Endodermal cell (in vitro differentiated cells): Measurements from ENCODE around the gene VWA3A. TPM values are rescaled to one million over a fixed set of nuclear protein-coding genes. Genes with fewer than 3 reads are reported as not detected.
"Not testable (repeated sequence)": the region's sequence is repeated elsewhere in the genome, so short reads cannot be mapped to it uniquely, and the experiment has no call there.

ENCODE experiments used
- DNase-seq: peaks from one replicate; pipeline ENCODE4 v3.0.0-alpha.2; 2017
- H3K27ac ChIP-seq: 2 replicates; pipeline ENCODE4 v1.5.1; 2013; ENCODE audit warnings: mild to moderate bottlenecking, low read depth, low read length, moderate library complexity
- H3K27me3 ChIP-seq: 2 replicates; pipeline ENCODE4 v1.6.1; 2013; ENCODE audit warnings: mild to moderate bottlenecking, low read length, moderate library complexity; ENCODE audit not compliant: insufficient read depth, control insufficient read depth, poor library complexity, severe bottlenecking
- H3K36me3 ChIP-seq: 2 replicates; pipeline ENCODE4 v1.7.0; 2013; ENCODE audit warnings: mild to moderate bottlenecking, low read length, moderate library complexity; ENCODE audit not compliant: control insufficient read depth, insufficient read depth
- H3K4me1 ChIP-seq: one replicate; pipeline ENCODE4 v1.7.0; 2013; ENCODE audit warnings: low read length; ENCODE audit not compliant: control insufficient read depth, insufficient read depth
- H3K4me3 ChIP-seq: 2 replicates; pipeline ENCODE4 v1.5.1; 2013; ENCODE audit warnings: mild to moderate bottlenecking, low read length, moderate library complexity
- H3K9ac ChIP-seq: 2 replicates; pipeline ENCODE4 v1.6.1; 2013; ENCODE audit warnings: mild to moderate bottlenecking, low read length, moderate library complexity; ENCODE audit not compliant: poor library complexity, severe bottlenecking; ENCODE audit errors: extremely low read depth
- H3K9me3 ChIP-seq: 2 replicates; pipeline ENCODE4 v1.6.1; 2013; ENCODE audit warnings: mild to moderate bottlenecking, low read length, moderate library complexity; ENCODE audit not compliant: control insufficient read depth
- H3K27ac Mint-ChIP-seq: 2 replicates; pipeline ENCODE4 v1.8.0; 2020; ENCODE audit warnings: mixed read lengths
- H3K27me3 Mint-ChIP-seq: 2 replicates; pipeline ENCODE4 v1.8.0; 2021; ENCODE audit warnings: mild to moderate bottlenecking, mixed read lengths; ENCODE audit not compliant: insufficient read depth
- H3K36me3 Mint-ChIP-seq: 2 replicates; pipeline ENCODE4 v1.8.0; 2020; ENCODE audit warnings: low read depth, mixed read lengths
- H3K4me1 Mint-ChIP-seq: 2 replicates; pipeline ENCODE4 v1.8.0; 2020; ENCODE audit warnings: mixed read lengths
- H3K4me3 Mint-ChIP-seq: 2 replicates; pipeline ENCODE4 v1.8.0; 2020; ENCODE audit warnings: mild to moderate bottlenecking, moderate library complexity, mixed read lengths
- H3K9me3 Mint-ChIP-seq: 2 replicates; pipeline ENCODE4 v1.8.0; 2020; ENCODE audit warnings: mild to moderate bottlenecking, mixed read lengths
- WGBS, 2 experiments: methylation state at CpG; one replicate each; pipeline versions ENCODE4 v1.1.5 to v1.1.7; 2013; ENCODE audit warnings: missing lambda C conversion rate in 2 of 2, mixed read lengths in 1 of 2; ENCODE audit not compliant: insufficient coverage in 1 of 2, insufficient read length in 1 of 2; 5-methylcytosine and 5-hydroxymethylcytosine counted together
- total RNA-seq, 2 donors: library from RNA; stranded (reverse); fragmentation: NEBNext Ultra II Directional in 1 of 2; extraction: Animal tissue kit (Norgen Biotek cat#: 25700) in 1 of 2; gene quantifications; 2 replicates in 1 of 2; 3 replicates in 1 of 2; pipeline ENCODE4 v1.2.1, GENCODE V29; 2021
- TF ChIP-seq, protein P1 (sequence below): fragments of 200-600 bp; sonication (generic); conservative IDR thresholded peaks from 2 replicates; pipeline ENCODE4 v1.5.0; 2021; ENCODE audit warnings: antibody characterized with exemption, mild to moderate bottlenecking

VWA3A gene
- total RNA-seq, 2 donors from 2014 or later: 0.18 to 0.40 TPM

DNA sequence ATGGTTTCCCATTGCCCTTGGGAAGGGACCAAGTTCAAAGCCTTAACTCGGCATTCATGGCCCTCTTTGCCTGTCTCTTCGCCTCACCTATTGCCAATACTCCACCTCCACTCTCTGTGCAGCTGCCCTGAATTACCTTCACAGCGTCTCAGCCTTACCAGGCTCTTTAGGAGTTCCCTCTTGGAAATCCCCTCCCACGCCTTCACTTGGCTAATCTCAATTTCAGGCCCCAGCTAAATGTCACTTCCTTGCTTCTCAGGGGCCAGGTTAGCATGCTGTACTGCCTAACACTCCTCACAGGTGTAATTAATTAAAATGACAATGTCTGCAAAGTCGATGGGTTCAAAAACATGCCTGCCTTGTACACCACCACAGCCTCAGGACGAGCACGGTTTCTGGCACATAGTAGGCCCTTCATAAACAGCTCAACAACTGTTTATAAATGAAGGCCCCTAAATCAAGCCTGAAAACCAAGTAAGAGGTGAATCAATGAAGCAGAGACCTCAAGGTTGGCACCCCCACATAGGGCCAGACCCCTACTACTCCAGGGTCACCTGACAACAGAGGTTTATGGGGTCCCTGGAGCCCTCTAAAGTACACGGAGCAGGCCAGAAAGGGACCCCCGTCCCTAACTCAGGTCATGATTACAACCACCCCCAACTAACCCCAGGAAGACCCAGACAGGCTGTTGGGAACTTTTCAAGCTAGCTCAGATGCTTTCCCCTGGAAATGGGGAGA lies 102.5 kb downstream of the VWA3A start:
- 86 to 91% methylated on average over 7 to 9 of the region's 9 CpGs for WGBS, 2 experiments
- Mint-ChIP-seq H3K36me3 (no peaks in the 10 kb centered on the region), H3K9me3 (no peaks in the 10 kb centered on the region), H3K27ac (peak overlapping the region; percentile 60), H3K27me3 (peaks cover 2% of the 10 kb centered on the region), H3K4me3 (no peak overlapping the region), H3K4me1 (peaks cover 10% of the 10 kb centered on the region)
- TF ChIP-seq, protein P1, sequence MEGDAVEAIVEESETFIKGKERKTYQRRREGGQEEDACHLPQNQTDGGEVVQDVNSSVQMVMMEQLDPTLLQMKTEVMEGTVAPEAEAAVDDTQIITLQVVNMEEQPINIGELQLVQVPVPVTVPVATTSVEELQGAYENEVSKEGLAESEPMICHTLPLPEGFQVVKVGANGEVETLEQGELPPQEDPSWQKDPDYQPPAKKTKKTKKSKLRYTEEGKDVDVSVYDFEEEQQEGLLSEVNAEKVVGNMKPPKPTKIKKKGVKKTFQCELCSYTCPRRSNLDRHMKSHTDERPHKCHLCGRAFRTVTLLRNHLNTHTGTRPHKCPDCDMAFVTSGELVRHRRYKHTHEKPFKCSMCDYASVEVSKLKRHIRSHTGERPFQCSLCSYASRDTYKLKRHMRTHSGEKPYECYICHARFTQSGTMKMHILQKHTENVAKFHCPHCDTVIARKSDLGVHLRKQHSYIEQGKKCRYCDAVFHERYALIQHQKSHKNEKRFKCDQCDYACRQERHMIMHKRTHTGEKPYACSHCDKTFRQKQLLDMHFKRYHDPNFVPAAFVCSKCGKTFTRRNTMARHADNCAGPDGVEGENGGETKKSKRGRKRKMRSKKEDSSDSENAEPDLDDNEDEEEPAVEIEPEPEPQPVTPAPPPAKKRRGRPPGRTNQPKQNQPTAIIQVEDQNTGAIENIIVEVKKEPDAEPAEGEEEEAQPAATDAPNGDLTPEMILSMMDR: no peak
- no peak overlapping the region for H3K27ac ChIP-seq
- H3K27me3 ChIP-seq: peaks cover under 1% of the 10 kb centered on the region
- no peak for DNase-seq
- no peaks in the 10 kb centered on the region for H3K4me1 ChIP-seq
- H3K9ac ChIP-seq: no peak overlapping the region
- no peaks in the 10 kb centered on the region for H3K36me3 ChIP-seq
- H3K9me3 ChIP-seq: no peaks in the 10 kb centered on the region
- no peak overlapping the region for H3K4me3 ChIP-seq

DNA sequence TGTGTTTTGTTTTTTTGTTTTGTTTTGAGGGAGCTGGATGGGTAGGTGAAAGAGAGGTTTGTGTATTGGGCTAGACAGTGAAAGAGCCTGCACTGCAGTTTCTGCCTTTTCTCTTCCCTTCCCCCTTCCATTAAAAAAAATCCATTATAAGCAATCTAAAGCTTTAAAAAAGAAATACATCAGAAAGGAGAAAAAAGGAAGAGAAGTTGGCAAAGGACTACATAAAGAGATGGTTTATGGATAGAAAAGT lies 103.0 kb downstream of the VWA3A start:
- Histone ChIP-seq H3K9me3 (no peaks in the 10 kb centered on the region), H3K36me3 (no peaks in the 10 kb centered on the region), H3K27me3 (no peaks in the 10 kb centered on the region), H3K9ac (no peak overlapping the region), H3K4me1 (no peaks in the 10 kb centered on the region), H3K27ac (no peak overlapping the region), H3K4me3 (no peak overlapping the region)
- peaks cover 2% of the 10 kb centered on the region for H3K27me3 Mint-ChIP-seq
- H3K4me1 Mint-ChIP-seq: peaks cover 10% of the 10 kb centered on the region
- TF ChIP-seq, protein P1: no peak
- peak overlapping the region; percentile 78 for H3K4me3 Mint-ChIP-seq
- H3K36me3 Mint-ChIP-seq: no peaks in the 10 kb centered on the region
- DNase-seq: no peak
- H3K27ac Mint-ChIP-seq: peak overlapping the region; percentile 78
- no peaks in the 10 kb centered on the region for H3K9me3 Mint-ChIP-seq

DNA sequence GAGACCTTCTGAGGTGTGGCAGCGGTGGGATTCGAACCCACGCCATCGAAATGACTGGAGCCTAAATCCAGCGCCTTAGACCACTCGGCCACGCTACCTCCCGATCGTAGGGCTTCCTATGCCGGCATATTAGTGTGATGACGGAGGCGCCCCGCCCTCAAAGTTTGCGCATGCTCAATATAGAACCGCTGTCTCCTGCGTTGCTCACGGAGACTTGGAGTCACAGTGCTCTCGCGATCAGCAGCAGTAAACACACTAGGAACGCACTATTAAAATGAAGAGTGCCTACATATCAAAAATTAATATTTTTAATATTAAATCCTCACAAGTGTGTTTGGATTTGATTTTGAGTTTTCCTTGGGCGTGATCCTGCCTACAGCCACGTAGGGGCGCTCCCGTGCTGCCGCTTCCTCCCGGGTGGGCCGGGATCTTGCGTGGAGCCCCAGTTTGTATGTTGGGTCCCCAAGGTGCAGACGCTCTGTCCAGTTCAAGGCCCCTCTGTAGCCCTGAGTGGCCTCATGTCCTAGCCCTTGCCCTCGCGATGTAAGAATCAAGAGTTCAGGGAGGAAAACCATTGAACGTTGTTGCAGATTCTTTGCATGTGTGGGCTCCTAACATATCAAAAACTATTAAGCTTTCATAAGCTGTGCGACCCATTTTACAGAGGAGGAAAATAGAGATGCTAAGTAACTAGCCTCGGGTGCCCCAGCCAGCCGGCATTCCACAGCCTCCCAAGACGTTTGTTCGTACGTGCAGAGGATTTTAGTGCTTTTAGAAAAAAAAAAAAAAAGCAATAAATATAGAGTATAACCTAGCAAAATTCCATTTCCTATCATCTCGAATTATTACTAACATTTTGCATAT lies 103.6 kb downstream of the VWA3A start:
- H3K36me3 Mint-ChIP-seq: no peaks in the 10 kb centered on the region
- peak overlapping the region; percentile 78 for H3K4me3 Mint-ChIP-seq
- TF ChIP-seq, protein P1: peak; percentile 85
- no peaks in the 10 kb centered on the region for H3K9me3 Mint-ChIP-seq
- DNase-seq: peak; percentile 98
- peaks cover 2% of the 10 kb centered on the region for H3K27me3 Mint-ChIP-seq
- 3 to 4% methylated on average over 25 to 35 of the region's 39 CpGs for WGBS, 2 experiments
- Histone ChIP-seq H3K9me3 (no peaks in the 10 kb centered on the region), H3K27ac (no peak overlapping the region), H3K4me3 (peak overlapping the region; percentile 82), H3K36me3 (no peaks in the 10 kb centered on the region), H3K9ac (peak overlapping the region; percentile 48), H3K4me1 (no peaks in the 10 kb centered on the region), H3K27me3 (no peaks in the 10 kb centered on the region)
- peak overlapping the region; percentile 78 for H3K27ac Mint-ChIP-seq
- H3K4me1 Mint-ChIP-seq: peaks cover 10% of the 10 kb centered on the region

DNA sequence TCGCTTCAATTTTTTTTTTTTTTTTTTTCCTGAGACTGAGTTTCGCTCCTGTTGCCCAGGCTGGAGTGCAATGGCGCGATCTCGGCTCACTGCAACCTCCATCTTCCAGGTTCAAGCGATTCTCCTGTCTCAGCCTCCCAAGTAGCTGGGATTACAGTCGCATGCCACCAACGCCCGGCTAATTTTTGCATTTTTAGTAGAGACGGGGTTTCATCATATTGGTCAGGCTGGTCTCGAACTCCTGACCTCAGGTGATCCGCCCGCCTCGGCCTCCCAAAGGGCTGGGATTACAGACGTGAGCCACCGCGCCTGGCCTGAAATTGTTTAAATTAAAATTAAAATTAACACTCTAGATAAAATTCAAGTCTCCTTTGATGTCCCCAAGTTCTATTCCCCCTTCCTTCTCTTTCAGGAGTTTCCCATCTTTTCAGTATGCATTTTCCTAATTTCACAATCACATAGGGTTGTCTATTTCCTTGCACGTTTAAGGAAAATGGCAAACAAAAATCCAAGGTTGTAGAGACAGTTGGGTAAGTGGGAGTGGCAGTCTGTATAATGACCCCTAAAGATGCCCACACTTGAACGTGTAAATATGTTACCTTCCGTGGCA lies 104.3 kb downstream of the VWA3A start:
- not testable (repeated sequence) for H3K27me3 Mint-ChIP-seq, H3K9me3 Mint-ChIP-seq, H3K36me3 ChIP-seq, H3K4me1 Mint-ChIP-seq, H3K36me3 Mint-ChIP-seq, H3K9me3 ChIP-seq, H3K27ac Mint-ChIP-seq, H3K27ac ChIP-seq, DNase-seq, H3K9ac ChIP-seq, H3K27me3 ChIP-seq, H3K4me1 ChIP-seq
- peak overlapping the region; percentile 78 for H3K4me3 Mint-ChIP-seq
- WGBS, 2 experiments: 78 to 86% methylated on average over 11 to 20 of the region's 20 CpGs
- H3K4me3 ChIP-seq: peak overlapping the region; percentile 82
